ENCODE data around the gene MYO1G.
"Not testable (repeated sequence)": the region's sequence is repeated elsewhere in the genome, so short reads cannot be mapped to it uniquely, and the experiment has no call there.

The MYO1G gene

GRCh38 chr7:44998153-44998871, 19.5 kb upstream of the MYO1G start:
- DNase-seq, result no peak

DNA sequence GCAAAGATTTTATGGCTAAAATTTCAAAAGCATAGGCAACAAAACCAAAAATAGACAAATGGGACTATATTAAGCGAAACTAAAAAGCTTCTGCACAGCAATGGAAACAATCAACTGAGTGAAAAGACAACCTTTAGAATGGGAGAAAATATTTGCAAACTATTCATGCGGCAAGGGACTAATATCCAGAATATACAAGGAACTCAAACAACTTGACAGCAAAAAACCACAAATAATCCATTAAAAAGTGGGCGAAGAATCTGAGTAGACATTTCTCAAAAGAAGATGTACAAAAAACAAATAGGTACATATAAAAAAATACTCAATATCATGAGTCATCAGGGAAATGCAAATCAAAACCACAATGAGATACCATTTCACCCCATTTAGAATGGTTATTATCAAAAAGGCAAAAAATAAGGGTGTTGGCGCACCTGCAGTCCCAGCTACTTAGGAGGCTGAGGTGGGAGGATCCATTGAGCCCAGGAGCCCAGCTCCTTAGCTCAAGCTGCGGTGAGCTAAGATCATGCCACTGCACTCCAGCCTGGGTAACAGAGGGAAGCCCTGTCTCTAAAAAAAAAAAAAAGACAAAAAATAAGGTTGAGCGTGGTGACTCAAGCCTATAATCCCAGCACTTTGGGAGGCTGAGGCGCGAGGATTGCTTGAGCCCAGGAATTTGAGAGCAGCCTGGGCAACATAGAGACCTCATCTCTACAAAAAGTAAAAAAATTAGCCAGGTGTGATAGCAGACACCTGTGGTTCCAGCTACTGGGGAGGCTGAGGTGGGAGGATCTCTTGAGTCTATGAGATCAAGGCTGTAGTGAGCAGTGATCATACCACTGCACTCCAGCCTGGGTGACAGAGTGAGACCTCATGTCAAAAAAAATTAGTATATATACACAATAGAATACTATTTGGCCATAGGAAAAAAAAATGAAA, 17.0 kb upstream of the MYO1G start:
- no peak for DNase-seq

GRCh38 chr7:44994877-44995554, 16.2 kb upstream of the MYO1G start:
- no peak for DNase-seq

DNA sequence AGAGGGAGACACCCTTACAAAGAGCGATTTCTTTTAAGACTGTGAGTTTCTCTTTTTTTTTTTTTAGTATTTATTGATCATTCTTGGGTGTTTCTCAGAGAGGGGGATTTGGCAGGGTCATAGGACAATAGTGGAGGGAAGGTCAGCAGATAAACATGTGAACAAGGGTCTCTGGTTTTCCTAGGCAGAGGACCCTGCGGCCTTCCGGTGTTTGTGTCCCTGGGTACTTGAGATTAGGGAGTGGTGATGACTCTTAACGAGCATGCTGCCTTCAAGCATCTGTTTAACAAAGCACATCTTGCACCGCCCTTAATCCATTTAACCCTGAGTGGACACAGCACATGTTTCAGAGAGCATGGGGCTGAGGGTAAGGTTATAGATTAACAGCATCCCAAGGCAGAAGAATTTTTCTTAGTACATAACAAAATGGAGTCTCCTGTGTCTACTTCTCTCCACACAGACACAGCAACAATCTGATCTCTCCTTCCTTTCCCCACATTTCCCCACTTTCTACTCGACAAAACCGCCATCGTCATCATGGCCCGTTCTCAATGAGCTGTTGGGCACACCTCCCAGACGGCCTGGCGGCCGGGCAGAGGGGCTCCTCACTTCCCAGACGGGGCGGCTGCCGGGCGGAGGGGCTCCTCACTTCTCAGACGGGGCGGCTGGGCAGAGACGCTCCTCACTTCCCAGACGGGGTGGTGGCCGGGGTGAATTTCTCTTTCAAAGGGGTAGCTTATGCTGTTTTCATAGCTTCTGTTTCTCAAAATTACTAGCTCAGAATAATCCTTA, 13.4 kb upstream of the MYO1G start:
- not testable (repeated sequence) for DNase-seq

- DNase-seq, result peak in 1 of 2 experiments; percentile 24
Measured at GRCh38 chr7:44990109-44991023, 11.6 kb upstream of the MYO1G start.

DNA sequence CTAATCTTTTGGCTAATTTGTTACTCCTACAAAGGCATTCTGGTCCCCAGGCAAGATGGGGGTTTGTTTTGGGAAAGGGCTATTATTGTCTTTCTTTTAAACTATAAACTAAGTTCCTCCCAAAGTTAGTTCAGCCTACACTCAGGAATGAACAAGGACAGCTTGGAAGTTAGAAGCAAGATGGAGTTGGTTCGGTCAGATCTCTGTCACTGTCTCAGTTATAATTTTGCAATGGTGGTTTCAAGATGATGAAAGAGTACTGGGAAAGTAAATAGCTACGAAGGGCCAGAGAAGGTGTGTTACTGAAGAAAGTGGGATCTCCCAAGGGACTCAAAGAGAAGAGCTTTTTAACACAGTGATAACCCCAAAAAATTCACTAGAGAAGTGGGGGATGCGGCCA, 10.3 kb upstream of the MYO1G start:
- DNase-seq, result no peak

- no peak for DNase-seq
Measured at GRCh38 chr7:44988701-44989100, 9.9 kb upstream of the MYO1G start.

DNA sequence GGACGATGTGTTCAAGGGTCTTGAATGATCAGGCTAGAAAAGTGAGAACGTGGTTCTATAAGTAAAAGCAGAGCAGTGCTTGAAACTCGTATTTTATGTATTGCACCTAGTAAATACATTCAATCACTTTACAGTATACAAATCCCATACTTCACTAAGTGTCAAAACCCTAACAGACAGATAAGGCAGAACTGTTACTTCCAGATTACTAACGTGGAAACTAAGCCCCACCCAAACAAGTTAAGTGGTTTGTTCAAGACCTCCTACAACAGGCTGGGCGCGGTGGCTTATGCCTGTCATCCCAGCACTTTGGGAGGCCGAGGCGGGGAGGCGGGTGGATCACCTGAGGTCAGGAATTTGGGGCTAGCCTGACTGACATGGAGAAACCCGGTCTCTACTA, 9.2 kb upstream of the MYO1G start:
- DNase-seq, result no peak

GRCh38 chr7:44987457-44987856, 8.6 kb upstream of the MYO1G start:
- no peak for DNase-seq

DNA sequence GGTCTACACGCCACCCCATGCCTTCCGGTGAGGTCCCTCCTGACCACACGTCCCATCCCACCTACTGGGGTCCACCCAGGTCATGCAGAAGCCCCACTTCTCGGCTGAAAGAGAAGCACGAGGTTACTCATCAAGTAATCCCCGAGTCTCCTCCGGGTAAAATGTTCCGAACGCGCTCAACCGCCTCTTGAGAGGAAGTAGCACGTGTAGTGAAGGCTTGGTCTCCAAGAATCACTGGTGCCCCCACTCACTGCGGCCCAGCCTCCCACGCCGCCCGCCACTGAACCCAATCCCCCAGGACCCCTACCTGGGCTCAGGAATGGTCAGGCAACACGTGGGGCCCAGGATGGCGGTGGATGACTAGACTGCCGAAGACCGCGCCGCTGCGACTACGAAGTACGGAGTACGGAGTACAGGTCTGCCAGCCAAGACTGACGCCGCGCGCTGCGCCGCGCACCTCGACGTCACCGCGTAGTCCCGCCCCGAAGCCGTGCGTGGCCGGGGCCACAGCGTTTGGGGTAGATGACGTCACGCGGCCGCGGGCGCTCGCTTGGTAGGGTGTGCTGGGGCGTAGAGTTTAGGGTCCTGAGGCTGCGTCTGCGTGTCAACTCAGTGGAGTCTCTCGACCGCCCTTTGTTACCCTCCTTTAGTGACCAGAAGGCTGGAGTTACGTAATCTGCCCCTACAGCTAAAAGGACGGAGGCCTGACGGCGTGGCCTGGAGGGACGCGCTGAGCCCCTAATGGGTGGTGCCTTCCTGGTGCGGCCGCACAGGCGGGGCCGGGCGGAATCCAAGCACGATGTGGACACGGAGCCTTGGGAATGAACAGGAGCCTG, 7.6 kb upstream of the MYO1G start:
- DNase-seq, result peak; percentile 95 to 98

DNA sequence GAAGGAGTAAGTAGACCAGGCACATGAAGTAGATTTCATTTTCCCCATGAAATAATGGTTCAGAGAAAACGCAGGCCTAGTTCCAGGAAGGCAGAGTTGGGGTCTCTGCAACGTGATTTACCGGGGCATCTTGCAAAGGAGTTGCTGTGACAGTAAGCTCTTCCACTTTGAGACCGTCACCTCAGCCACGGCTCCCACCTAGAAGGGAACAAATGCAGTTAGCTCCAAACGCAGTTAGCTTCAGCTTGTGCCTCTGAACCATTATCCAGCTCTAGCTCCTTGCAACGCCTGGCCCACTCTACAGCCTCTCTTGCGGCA, 7.0 kb upstream of the MYO1G start:
- no peak for DNase-seq

DNA sequence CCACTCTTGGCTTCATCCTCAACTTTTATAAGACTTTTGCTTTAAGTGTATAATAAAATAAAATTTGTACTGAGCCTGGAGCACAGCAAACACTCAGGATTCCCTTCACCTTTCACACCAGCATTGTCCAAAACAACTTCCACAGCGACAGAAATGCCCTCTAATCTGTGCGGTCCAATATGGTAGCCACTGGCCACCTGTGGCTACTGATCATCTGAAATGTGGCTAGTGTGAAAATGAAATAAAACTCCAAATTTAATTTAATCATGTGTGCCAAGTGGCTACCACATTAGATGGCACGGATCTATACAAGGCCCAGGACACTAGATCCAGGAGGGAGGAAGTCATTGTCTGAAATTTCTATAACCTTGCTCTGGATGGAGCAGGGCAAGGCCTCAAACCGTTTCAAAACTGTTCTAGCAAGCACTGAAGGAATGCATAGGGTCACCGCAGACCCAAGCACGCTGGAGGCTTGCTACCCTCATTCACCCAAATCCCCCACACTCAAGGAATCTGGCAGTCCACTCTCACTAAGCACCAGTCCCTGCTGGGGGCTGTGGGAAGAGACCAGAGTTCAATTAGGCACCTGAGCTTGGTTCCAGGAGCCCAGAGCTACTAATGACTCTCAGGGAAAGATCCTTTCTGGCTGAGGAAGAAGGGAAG, 6.3 kb upstream of the MYO1G start:
- DNase-seq, result no peak

DNA sequence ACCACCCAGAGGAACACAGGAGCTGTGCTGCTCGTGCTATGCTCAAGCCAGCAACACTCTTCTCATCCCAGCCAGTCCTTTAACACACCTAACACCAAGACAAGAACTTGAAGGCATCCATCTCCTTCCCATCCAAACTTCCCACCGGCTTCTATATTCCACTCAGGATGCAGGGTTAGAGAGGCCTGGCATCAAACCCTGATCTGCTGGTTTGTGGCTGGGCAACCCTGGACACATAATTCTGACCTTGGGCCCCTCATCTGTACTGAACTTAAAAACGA, 5.6 kb upstream of the MYO1G start:
- DNase-seq, result no peak

GRCh38 chr7:44983742-44984477, 5.1 kb upstream of the MYO1G start:
- no peak for DNase-seq

GRCh38 chr7:44982970-44983369, 4.2 kb upstream of the MYO1G start:
- DNase-seq, result no peak

GRCh38 chr7:44982535-44982923, 3.7 kb upstream of the MYO1G start:
- no peak for DNase-seq

GRCh38 chr7:44981035-44981706, 2.4 kb upstream of the MYO1G start:
- no peak for DNase-seq

DNA sequence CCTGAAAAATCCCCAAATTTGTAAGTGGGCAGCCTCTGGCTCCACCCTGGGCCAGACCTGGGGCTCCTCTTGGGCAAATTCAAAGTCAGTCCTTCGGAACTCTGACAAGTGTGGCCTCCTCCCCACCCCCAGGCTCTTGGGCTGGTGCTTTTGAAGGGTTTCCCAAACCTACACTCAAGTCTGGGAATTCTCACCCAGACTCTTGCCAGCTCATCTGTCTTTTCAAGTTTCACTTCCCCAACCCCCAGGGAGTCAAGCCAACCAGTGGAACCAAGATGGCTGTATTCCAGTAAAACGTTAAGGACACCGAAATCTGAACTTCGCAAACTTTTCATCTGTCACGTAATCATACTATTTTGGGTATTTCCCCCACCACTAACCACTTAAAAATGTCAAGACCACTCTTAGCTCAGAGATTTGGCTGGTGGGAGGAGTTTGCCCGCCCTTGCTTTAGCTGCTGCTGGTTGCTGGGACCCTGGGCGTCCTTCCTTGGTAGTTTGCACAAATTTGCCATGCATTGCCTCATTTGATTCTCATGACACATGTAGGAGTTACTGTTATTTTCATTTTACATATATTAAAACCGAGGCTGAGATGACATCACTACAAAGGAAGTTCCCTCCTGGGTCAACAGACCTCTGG, 1.7 kb upstream of the MYO1G start:
- no peak for DNase-seq

All from SHP77 (cell line).